NCI-H2227 (cell line): Measurements from ENCODE around the gene MYG1.
"Not testable (repeated sequence)": the region's sequence is repeated elsewhere in the genome, so short reads cannot be mapped to it uniquely, and the experiment has no call there.

Experiments
- DNase-seq: peaks from one replicate; lab custom pipeline; 2025; ENCODE audit not compliant: unreplicated experiment; lab: John Stamatoyannopoulos, UW

MYG1 gene

DNA sequence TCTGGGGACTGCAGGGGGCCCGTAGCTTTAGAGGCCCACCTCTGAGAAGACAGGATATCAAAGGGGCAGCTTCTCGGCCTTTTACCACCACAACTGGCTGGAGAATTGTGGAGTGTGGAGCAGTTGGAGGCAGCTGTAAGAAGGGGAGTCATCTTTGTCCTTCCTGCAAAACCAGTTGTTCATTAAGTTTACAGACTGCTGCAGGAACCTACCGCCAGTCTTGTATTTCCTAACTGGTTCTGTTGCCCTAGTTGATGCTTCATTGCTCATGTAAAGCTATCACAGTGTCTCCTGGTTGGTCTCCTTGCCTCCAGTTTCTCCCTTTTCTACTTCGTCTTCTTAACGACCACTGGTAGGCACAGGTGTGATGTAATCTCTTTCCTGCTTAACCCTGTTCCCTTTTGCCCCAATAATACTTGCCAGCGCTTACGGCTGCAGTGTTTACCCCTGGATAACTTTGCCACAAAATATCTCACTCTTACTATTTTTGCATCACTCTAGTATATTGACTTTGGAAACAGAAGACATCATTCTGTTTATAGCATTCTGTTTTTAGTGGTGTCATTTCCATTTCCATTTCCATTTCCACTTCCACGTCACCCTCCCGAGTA lies 19.5 kb upstream of the MYG1 start:
- DNase-seq = no peak

DNA sequence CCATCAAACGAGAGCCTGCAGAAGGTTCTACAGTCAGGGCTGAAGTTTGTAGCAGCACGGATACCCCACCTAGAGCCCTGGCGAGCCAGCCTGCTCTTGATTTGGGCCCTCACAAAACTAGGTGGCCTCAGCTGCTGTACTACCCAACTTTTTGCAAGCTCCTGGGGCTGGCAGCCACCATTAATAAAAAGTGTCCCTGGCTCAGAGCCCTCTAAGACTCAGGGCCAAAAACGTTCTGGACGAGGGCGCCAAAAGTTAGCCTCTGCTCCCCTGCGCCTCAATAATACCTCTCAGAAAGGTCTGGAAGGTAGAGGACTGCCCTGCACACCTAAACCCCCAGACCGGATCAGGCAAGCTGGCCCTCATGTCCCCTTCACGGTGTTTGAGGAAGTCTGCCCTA lies 13.0 kb upstream of the MYG1 start:
- no peak for DNase-seq

DNA sequence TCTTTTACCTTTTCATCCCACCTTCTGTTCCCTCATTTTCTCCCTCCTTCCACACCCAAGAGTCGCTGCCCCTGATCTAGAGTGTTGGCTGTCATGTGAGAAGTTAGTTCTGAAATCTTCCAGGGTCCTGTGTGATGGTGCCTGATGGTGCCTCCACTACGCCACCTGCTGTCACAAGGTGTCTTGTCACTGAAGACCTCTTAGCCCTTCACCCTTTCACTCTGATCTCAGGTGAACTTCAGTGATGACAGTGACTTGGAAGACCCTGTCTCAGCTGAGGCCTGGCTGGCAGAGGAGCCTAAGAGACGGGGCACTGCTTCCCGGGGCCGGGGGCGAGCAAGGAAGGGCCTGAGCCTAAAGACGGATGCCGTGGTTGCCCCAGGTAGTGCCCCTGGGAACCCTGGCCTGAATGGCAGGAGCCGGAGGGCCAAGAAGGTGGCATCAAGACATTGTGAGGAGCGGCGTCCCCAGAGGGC lies 11.7 kb upstream of the MYG1 start:
- peak; percentile 48 for DNase-seq

DNA sequence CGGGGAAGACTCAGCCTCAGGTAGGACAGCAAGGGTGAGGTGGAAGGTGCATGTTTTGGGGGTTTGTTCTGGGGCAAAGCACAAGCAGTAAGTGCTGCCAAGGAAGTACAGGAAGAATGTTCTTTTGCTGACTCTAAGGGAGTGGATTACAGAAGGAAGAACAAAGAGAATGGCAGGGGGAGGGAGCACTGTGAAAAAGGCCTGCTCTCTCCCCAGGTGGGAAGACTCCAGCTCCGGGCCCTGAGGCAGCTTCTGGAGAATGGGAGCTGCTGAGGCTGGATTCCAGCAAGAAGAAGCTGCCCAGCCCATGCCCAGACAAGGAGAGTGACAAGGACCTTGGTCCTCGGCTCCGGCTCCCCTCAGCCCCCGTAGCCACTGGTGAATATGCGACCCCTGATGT lies 11.2 kb upstream of the MYG1 start:
- no peak for DNase-seq

DNA sequence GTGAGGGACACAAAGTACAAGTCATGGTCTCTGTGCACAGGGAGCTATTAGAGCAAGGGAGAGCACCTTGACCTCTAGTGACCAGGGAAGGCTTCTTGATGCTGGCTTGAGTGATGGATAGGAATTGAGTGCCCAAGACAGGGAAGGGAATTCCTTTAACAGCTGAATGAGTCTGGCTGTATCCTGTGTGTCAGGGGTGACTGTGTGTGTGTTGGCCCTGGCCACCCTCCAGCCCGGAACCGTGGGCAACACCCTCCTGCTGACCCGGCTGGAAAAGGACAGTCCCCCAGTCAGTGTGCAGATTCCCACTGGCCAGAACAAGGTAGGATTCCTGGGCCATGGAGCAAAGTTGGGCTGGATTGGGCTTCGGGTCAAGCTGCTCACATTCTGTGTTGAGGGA lies 9.6 kb upstream of the MYG1 start:
- no peak for DNase-seq

DNA sequence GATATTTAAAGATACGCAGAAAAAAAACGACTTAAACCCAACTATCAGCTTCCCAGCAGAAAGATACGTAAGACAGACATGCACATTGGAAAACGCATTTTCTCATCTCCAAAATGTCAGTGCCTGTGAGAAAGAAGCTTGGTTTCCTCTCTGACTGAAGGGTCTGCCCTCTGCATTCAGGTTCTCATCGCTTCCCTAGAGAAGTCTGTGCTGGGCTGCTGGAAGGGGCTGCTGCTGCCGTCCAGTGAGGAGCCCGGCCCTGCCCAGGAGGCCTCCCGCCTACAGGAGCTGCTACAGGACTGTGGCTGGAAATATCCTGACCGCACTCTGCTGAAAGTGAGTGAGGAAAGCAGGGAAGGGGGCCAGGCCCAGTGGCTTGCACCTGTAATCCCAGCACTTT lies 8.8 kb upstream of the MYG1 start:
- DNase-seq = no peak

DNA sequence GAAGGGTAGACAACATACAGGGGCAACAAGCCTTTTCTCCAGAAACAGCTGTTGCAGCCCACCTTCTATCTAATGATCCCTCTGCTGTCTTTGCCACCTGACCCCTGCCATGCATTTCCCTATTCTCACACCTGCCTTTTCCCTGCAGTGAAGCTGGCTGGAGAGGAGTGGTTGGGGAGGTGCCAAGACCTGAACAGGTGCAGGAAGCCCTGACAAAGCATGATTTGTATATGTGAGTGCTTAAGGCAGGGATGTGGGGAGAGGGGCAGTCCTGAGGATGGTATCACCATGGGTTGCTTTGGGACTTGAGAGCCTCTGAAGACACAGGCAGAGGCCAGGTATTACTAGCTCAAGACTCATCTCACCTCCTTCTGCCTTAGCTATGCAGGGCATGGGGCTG lies 7.1 kb upstream of the MYG1 start:
- no peak for DNase-seq

DNA sequence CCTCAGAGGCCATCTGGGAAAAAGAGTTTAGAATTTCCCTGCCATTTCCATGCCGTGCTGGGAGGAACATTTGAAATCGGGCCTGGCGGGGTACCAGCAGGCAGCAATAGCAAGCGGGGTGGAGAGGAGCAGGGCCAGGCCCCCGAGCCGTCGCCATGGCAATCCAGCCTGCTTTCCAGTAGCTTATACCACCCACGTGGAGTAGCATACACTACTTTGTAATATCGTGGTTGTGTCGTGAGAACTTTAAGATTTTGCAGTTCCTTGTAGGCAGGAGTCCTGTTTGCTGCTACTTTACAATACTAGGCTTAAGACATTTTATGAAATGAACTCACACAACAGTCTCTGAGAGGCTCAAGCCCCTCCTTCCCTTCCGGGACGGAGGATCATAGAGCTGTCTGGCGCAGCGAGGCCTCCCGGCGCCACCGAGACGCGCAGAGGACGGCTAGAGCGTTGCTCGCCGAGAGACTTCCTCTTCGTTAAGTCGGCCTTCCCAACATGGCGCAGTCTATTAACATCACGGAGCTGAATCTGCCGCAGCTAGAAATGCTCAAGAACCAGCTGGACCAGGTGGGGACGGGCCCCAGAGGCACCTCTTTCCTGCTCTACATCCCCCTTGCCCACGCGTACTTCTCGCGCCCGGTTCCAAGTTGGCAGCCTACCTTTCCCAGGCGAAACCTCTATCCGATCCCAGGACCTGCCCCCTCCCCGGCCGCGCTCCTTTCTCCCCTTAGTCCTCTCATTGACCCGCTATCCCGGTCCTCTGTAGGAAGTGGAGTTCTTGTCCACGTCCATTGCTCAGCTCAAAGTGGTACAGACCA lies 4.2 kb upstream of the MYG1 start, which contains the start of gene PFDN5:
Gene PFDN5 (plus strand): TSS at position 473 of the 821 bp plus-strand sequence. CDS start 26 bp downstream, at position 499.
- peak; percentile 87 for DNase-seq

DNA sequence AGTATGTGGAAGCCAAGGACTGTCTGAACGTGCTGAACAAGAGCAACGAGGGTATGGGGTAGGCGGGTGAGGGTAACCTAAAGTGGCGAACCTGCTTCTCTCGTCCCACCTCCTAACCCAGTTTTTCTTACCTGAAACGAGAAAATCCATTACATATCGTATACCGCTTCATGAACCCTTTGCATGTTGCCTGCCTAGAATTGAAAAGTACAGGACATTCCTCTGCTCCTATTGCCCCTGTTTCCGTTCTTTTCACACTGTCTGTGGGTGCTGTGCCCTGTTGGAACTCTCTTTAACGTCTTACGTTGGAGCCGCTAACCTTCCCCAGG lies 3.6 kb upstream of the MYG1 start:
- no peak for DNase-seq

DNA sequence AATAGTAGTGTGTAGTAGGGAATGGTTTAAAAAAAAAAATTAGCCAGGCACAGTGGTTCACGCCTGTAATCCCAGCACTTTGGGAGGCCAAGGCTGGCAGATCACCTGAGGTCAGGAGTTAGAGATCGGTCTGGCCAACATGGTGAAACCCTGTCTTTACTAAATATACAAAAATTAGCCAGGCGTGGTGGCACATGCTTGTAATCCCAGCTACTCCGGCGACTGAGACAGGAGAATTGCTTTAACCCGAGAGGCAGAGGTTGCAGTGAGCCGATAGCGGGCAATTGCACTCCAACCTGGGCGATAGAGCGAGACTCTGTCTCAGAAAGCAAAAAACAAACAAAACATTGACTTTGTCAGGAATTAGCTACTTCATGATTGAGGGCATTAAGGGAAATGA lies 2.4 kb upstream of the MYG1 start:
- not testable (repeated sequence) for DNase-seq

DNA sequence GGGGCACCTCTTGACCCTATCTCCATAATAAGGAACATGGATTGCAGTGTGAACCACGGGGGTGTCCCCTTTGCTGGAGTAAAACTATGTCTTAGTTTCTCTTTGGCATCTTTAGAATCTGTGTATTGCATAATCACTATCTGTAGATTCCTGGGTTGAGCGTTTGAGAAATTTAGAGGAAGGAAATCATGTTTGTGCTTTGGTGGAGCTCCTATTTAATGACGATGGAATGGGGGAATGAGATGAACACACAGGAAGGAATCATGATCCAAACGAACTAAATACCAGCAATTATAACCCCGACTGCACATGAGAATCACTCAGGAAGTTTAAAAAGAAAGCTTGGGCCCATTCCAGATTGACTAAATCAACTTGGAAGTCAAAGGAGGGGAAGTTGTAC lies 1.3 kb upstream of the MYG1 start:
- DNase-seq = no peak

DNA sequence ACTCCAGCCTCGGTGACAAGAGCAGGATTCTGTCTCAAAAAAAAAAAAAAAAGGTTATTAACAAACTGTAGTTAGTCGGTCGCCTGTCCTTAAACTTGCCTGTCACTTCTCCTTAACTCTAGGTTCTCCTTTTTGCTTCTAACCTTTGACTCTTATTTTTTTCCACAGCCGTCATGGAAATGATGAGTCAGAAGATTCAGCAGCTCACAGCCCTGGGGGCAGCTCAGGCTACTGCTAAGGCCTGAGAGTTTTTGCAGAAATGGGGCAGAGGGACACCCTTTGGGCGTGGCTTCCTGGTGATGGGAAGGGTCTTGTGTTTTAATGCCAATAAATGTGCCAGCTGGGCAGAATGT lies 418 bp upstream of the MYG1 start:
- DNase-seq = peak; percentile 61

DNA sequence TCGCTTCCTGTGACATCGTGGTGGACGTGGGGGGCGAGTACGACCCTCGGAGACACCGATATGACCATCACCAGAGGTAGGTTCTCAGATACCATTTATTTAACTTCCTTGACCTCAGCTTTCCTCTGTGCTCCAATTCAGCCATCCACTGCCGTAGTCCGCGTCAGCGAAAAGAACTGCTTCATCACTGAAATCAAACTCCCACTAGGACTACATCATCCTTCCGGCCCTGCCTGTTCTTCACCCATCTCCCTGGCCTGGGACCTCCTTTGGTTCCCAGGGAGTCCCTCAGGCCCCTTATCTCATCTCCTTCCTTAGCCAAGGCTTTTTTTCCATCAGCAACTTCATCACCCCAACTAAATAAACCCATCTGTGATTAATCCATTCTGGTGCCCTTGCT lies 692 bp downstream of the MYG1 start:
- DNase-seq = no peak

DNA sequence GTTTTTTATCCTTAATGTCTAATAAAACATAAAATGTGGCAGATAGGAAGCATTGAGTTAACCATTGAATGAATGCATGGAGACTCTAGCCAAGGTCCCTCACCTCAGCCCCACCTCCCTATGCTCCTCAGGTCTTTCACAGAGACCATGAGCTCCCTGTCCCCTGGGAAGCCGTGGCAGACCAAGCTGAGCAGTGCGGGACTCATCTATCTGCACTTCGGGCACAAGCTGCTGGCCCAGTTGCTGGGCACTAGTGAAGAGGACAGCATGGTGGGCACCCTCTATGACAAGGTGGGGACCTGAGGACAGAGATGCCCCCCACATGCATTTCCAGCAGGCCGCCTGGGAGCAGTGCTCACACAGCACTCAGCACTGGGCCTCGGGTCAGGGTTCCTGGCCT lies 3.4 kb downstream of the MYG1 start:
- DNase-seq = no peak

DNA sequence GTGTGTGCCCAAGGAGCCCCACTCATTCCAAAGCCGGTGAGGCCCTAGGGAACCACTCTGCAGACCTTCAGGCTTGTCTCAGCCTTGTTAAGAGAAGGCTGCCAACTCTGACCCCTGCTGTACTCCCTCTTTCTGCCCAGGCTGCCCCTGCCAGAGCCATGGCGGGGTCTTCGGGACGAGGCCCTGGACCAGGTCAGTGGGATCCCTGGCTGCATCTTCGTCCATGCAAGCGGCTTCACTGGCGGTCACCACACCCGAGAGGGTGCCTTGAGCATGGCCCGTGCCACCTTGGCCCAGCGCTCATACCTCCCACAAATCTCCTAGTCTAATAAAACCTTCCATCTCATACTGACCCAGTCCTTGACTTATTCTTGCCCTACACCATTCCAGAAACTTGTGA lies 7.3 kb downstream of the MYG1 start:
- DNase-seq = no peak

DNA sequence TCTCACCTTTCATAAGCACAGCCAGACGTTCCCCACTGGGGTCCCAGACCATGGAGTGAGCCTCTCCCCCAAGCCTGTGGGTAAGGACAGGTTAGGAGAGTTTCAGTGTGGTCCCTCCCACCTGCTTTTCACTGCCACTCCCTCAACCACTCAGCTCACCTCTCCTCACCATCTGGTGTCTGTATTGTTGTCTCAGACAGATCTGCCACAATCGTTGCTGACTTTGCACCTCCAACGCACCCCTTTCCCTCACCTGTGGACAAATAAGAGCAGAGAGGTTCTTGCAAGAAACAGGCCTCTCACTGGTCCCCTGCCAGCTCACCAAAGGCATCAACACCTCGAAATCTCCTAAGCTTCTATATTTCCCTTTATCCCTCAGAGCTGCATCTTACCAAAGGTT lies 8.8 kb downstream of the MYG1 start:
- DNase-seq = no peak

DNA sequence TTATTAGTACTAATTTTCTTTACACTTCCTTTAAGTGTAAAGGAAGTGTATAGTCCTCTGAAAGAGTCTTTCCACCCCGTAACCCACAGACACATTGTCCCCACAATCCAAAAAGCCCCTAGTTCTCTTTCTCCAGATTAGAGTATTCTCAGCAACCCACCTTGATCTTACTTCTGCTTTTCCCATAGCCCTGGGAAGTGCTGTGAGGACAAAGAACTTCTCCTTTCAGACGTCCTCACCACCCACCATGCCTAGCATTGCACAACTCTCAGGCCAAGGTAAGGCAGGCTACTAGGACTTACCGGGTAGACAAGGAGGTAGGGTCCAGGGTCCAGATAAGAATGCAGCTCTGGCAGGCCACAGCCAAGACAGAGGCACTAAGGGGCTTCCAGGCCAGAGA lies 14.5 kb downstream of the MYG1 start:
- DNase-seq = no peak

DNA sequence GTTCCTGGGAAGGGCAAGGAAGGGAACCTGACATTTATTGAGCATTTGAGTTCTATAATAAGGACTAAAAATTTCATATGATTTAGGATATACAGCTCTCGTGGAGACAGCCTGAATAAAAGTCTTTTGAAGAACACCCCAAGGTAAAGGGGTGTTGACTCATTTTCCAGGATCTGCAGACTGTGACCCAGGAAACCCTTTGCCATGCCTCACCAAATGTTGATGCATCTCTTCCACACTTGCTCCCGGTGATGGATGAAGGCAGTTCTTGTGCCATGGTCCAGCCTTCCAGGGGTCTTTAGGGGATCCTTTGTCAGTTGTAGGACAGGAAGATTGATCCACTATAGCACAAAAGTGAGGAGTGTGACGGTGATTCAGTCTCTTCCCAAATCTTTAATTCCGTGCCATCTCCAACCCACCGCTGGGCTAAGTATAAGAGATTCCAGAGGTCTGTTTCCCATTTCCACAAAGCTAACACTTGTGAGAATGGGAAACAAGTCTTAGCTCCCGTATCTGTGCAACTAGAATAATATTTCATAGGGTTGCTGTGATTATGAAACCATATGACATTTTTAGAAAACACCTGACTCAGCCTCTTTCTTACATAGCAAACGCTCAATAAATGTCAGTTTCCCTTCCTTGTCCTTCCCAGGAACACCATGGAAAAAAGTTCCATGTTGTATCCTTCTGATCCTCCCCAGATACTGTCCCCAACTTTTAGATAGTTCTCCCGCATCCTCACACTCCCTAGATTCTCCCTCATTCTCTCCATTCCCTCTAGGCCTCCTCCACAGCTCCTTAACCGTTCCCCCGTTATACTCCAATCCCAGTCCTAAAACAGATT lies 21.1 kb downstream of the MYG1 start:
- DNase-seq = no peak

DNA sequence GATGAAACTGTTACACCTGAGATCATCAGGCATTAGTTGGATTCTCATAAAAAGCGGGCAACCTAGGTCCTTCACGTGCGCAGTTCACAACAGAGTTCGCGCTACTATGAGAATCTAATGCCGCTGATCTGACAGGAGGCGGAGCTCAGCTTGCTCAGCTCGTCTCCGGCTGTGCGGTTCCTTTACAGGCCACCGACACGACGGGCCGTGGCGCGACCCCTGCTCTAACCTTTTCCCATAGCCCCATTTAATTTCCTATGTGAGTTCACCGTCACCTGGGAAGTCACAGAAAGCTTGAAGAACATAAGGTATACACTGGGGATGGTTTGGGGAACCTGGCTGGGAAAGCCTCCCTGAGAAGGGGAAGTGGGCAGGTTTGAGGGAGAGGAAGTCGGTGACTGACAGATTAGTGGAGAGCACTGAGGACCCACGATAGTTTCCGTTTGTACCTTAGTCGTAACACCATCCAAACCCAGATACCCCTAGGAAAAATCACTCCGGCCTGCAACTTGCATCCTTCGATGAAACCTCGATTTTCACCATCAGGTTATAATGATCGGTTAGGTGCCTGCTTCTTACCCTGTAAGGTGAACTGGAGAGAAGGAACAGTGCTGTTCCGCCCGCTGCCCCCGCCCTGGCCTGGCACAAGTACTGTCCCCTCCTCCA lies 24.8 kb downstream of the MYG1 start:
- peak; percentile 17 for DNase-seq

DNA sequence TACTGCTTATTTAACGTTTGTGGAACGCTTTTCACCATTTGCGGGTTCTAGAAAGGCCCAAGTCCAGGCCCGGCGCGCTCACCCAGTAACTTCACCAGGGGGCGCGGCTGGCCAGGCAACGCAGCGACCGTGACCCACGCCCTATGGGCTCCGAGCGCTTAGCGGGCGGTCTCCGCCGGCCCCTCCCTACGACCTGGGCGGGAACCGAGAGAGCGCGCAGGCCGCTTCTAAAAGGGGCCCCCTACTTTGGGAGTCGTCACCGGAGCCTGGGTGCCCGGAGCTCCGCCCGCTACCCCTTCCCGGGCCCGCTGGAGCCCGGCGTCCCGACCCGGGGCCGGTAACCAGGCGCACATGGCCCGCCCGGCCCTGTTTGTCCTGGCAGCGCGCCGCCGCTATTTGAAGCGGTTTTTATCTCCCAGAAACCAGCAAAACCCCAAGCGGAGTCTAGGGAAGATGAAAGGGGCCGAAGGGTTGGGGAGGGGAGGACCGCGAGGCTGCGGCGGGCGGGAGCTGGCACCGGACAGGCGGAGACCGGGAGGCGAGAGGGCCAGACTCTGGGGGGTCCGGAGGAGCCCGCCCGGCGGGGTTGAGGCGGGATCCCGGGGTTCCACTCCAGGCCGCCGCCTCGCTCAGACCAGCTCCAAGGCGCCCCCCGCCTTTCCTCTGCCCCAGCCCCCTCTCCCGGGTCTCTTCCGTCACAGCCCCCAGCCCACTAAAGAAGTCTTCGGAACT lies 25.4 kb downstream of the MYG1 start:
- peak; percentile 72 for DNase-seq
